PFSK-1 (cell line): ENCODE results near the gene ERN1.

ENCODE experiments used
- FOXP2 ChIP-seq: optimal IDR thresholded peaks from 2 replicates; pipeline ENCODE3; 2011; ENCODE audit warnings: borderline replicate concordance, control low read depth, inconsistent platforms; ENCODE audit not compliant: insufficient read depth; ENCODE audit errors: extremely low read length, extremely low read depth
- POLR2AphosphoS5 ChIP-seq: IDR thresholded peaks from 2 replicates; pipeline ENCODE4 v1.6.1; 2012; ENCODE audit warnings: low read depth, mild to moderate bottlenecking, control low read depth, low read length, moderate library complexity
- REST ChIP-seq, 2 experiments: IDR thresholded peaks; 2 replicates each; pipeline versions ENCODE4 v1.6.1 to v1.8.0; 2011 to 2012; ENCODE audit warnings: low read depth in 2 of 2, low read length in 2 of 2, control low read depth in 1 of 2, inconsistent platforms in 1 of 2, mild to moderate bottlenecking in 1 of 2, moderate library complexity in 1 of 2; ENCODE audit not compliant: insufficient read depth in 1 of 2
- SIN3A ChIP-seq: IDR thresholded peaks from 2 replicates; pipeline ENCODE4 v1.6.1; 2012; ENCODE audit warnings: mild to moderate bottlenecking, low read length, moderate library complexity, borderline replicate concordance; ENCODE audit not compliant: insufficient read depth
- TAF1 ChIP-seq: IDR thresholded peaks from 2 replicates; pipeline ENCODE4 v1.6.1; 2012; ENCODE audit warnings: low read length, control low read depth, borderline replicate concordance; ENCODE audit not compliant: insufficient read depth

The ERN1 gene

GRCh38 chr17:64157669-64158180, 27.8 kb upstream of the ERN1 start:
- TF ChIP-seq POLR2AphosphoS5 (no peak), REST (IDR thresholded peaks at IDR 0.05; ENCODE audit: insufficient read depth in 1 of 2, low read depth in 2 of 2, low read length in 2 of 2) (no peak), TAF1 (no peak), FOXP2 (no peak), SIN3A (no peak)

GRCh38 chr17:64156670-64157069, 26.7 kb upstream of the ERN1 start:
- TF ChIP-seq REST (IDR thresholded peaks at IDR 0.05; ENCODE audit: insufficient read depth in 1 of 2, low read depth in 2 of 2, low read length in 2 of 2) (no peak), FOXP2 (no peak), TAF1 (no peak), POLR2AphosphoS5 (no peak), SIN3A (no peak)

DNA sequence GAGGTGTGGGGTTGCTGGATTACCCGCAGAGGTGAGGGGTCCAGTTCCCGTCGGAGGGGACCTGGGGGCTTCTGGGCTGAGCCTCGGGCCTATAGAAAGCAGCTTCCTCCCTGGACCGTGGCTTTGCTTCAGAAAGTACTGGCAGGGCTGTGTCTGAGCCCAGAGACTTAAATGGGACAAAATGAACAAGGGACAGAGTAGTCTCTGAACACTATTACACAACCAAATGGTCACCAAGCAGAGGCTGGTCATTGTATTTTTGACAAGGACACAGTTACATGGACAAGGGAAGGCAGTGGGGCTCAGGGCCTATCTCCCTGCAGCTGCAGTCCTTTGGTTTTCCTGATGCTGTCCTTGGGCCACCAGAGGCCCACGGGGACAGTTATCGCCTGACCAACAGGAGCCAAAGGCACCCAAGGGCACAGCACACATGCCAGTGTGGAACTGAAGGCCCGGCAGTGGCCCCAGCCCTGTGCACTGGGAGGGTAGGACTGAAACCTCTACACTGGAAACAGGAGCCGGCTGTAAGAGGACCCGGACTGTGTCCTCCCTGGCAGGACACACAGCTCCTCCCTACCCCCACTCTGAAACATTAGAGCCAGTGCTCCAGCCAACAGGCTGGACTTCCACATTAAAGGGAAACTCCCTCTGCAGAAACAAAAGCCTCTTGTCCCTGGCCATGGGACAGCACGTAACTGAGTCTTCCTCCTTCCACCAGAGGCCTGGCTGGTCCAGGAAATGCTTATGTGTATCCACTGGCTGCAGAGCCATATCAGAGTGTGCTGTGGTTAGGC, 26.0 kb upstream of the ERN1 start:
- no peak for TF ChIP-seq SIN3A
- TF ChIP-seq TAF1: no peak
- no peak for TF ChIP-seq REST (IDR thresholded peaks at IDR 0.05; ENCODE audit: insufficient read depth in 1 of 2, low read depth in 2 of 2, low read length in 2 of 2)
- TF ChIP-seq POLR2AphosphoS5: no peak
- TF ChIP-seq FOXP2: no peak

- TF ChIP-seq TAF1 (no peak), FOXP2 (no peak), REST (IDR thresholded peaks at IDR 0.05; ENCODE audit: insufficient read depth in 1 of 2, low read depth in 2 of 2, low read length in 2 of 2) (no peak), SIN3A (no peak), POLR2AphosphoS5 (no peak)
These were observed 25.2 kb upstream of the ERN1 start for GRCh38 chr17:64155129-64155528.
